Fibroblast of lung (primary cell): Measurements from ENCODE around the gene MAP2K5.

ENCODE experiments used
- CTCF ChIP-seq, 2 donors: IDR thresholded peaks in 1 of 2; conservative IDR thresholded peaks in 1 of 2; 1 replicate in 1 of 2; 2 replicates in 1 of 2; pipeline ENCODE4 v1.5.1; 2011 to 2012; ENCODE audit warnings: low read length in 2 of 2, control low read depth in 1 of 2, inconsistent platforms in 1 of 2, low read depth in 1 of 2, mild to moderate bottlenecking in 1 of 2
- EZH2 ChIP-seq: IDR thresholded peaks from 2 replicates; pipeline ENCODE4 v1.5.1; 2012; ENCODE audit warnings: low read length, control low read depth, mild to moderate bottlenecking; ENCODE audit errors: missing control alignments

GRCh38 chr15:67807141-67807540 is 264.6 kb downstream of the MAP2K5 start:
- no peak for TF ChIP-seq CTCF (conservative IDR thresholded peaks at IDR 0.05 in 1 of 2, IDR thresholded peaks at IDR 0.05 in 1 of 2; ENCODE audit: low read depth in 1 of 2, low read length in 2 of 2)
- TF ChIP-seq EZH2: no peak
